ENCODE data around the gene AGBL1.

The AGBL1 gene

GRCh38 chr15:86706813-86707212, 627.1 kb downstream of the AGBL1 start:
- DNase-seq (ENCODE audit: low read depth in 2 of 2) = no peak

DNA sequence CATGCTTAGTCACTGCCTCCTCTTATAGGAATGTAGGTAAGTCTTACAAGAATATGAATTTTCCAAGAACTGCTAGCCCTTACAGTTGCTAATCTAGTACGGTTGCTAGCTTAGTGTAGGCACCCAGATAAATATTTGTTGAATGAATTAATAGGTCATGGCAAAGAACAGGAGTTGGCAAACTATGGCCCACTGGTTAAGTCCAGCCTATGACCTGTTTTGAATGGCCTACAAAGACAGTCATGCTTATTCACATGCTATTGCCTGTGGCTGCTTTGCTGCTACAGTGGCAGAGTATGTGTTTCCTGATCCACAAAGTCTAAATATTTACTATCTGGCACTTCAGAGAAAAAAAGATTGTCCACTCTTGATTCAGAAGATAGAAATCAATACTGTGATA, 631.8 kb downstream of the AGBL1 start:
- no peak for DNase-seq (ENCODE audit: low read depth in 2 of 2)

GRCh38 chr15:86714241-86714640, 634.6 kb downstream of the AGBL1 start:
- no peak for DNase-seq (ENCODE audit: low read depth in 2 of 2)

DNA sequence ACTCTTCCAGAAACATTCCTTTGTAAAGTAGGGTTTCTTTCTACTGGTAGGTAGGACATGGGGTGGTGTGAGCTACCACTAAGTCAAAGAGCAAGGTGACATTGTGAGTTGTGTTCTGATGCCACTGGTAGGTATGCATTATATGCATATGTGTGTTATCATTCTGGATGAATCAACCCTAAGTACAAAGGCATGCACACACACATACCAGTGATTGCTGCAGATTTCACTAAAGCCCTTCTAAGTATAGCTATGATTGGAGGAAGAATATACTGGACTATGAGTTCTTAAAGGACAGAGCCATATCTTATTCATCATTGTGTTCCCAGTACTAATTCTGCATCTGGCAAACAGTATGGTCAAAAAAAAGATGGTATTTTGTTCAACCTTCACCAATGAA, 646.0 kb downstream of the AGBL1 start:
- no peak for DNase-seq (ENCODE audit: low read depth in 2 of 2)

- no peak for DNase-seq (ENCODE audit: low read depth in 2 of 2)
Observed at GRCh38 chr15:86735247-86736040, 655.8 kb downstream of the AGBL1 start.

DNA sequence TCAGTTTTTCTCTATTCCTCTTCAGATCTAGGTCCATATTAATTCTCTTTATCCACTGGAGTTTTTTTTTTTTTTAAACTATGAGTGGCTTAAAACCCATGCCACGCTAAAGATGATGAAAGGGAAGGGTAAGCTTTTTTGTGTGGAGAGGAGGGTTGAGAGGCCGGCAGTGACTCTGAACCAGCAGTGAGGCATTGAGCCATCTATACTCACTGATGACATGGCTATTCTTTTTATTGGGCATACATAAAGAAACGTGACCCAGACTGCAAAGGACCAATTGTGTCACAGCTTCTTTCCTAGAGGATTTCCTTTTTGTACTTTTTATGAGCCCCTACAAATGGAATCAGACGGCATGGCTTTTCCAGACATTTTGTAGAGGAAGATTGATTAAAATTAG, 662.2 kb downstream of the AGBL1 start:
- DNase-seq (ENCODE audit: low read depth in 2 of 2) = no peak

DNA sequence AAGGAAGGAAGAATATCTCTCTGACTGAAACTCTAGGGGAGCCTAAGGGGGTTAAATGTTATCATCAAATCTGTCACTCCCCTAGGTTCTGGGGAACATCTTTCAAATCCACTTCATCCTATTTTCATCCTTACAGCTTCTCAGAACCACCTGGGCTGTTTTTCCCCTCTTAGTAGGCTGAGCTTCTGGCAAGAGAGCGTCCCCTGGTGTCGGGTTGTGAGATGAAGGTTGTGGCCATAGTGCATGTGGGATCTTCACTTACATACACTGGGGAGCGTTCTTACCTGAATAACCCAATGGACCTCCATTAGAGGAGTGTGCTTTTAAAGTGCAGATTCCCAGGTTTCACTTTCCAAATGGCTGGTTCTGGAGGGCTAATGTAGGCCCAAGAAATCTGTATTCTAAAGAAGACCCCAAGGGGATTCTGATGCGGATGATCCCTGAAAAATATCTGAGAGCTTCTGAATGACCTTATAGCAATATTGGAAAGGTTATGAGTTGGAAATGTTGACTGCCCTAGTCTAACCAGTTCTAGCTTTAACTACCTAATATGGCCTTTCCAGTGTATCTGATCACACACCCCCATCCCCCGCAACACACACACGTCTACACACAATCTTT, 663.7 kb downstream of the AGBL1 start:
- peak in 1 of 2 donors; percentile 30 for DNase-seq (ENCODE audit: low read depth in 2 of 2)

GRCh38 chr15:86744198-86744780, 664.6 kb downstream of the AGBL1 start:
- no peak for DNase-seq (ENCODE audit: low read depth in 2 of 2)

DNA sequence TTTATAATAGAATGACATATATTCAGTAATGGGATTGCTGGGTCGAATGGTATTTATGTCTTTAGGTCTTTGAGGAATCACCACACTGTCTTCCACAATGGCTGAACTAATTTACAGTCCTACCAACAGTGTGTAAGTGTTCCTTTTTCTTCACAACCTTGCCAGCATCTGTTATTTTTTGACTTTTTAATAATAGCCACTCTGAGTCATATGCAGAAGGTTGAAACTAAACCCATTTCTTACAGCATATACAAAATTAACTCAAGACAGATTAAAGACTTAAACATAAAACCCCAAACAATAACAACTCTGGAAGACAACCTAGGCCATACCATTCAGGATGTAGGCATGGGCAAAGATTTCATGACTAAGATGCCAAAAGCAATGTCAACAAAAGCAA, 671.4 kb downstream of the AGBL1 start:
- DNase-seq (ENCODE audit: low read depth in 2 of 2) = no peak

DNA sequence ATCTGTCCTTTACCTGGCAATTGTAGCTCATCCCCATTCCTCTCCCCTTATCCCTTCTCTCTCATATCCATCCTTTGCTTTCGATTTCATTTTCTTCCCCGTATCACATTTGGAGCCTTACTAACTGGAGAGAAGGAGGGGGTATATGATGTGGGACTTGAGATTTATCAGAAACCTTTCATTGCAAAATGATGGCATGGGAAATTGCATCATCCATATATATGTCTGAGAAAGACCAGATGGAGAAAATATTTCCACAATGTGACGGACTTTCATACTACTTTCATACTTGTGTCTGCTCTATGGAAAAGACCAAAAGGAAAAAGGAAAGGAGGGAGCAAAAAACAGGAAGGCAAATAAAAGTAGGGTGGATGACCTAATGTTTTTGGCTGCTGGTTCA, 675.2 kb downstream of the AGBL1 start:
- no peak for DNase-seq (ENCODE audit: low read depth in 2 of 2)

- no peak for DNase-seq (ENCODE audit: low read depth in 2 of 2)
Observed at GRCh38 chr15:86756688-86757087, 677.0 kb downstream of the AGBL1 start.

DNA sequence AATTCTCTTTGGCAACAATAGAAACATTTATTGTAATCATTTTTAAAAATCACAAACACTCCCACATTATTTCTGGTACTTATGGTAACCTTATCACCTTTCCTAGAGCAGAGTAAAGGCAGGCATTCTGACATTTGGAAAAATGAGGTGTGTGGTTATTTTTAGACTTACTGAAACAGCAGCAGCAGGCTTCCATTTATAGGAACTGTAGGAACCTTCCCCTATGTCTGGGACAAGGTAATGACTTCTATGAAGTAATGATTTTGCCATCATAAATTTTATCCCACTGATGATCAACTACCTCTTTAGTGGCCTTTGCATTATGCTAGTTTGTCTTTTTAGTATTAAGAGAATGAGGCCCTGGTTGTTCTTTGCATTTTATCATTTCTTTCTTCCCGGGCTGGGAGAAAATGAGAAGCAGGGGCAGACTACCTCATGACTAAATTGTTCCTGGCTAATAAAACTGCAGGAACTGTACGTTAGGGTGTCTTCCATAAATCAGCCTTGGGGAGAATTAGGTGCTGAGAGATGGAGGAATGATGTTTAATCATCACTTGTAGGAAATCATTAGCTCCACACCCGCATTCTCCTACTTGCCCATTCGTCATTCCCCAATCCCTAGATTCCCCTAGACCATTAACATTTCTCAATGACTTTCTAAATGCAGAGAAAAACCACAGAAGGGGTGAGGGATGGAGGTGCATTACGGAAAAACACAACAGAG, 680.3 kb downstream of the AGBL1 start:
- no peak for DNase-seq (ENCODE audit: low read depth in 2 of 2)

- DNase-seq (ENCODE audit: low read depth in 2 of 2) = no peak
Observed at GRCh38 chr15:86762874-86763273, 683.2 kb downstream of the AGBL1 start.

DNA sequence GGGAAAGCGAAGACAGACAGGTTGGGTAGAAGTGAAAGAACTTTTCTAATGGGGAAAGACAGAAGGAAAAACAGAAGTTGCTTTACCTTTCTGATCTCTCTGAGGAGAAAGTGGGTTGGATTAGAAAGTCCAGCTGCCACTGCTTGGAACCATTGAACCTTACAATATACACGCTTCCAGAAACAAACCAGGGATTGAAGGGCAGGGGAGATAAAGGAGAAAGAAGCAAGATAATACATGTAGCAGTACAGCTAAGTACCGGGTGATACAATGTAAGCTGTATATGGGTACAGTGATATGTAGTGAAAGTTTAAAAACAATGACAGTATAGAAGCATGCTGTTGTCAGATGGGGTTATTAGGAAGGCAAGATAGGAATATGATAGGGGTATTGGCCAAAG, 684.4 kb downstream of the AGBL1 start:
- no peak for DNase-seq (ENCODE audit: low read depth in 2 of 2)

DNA sequence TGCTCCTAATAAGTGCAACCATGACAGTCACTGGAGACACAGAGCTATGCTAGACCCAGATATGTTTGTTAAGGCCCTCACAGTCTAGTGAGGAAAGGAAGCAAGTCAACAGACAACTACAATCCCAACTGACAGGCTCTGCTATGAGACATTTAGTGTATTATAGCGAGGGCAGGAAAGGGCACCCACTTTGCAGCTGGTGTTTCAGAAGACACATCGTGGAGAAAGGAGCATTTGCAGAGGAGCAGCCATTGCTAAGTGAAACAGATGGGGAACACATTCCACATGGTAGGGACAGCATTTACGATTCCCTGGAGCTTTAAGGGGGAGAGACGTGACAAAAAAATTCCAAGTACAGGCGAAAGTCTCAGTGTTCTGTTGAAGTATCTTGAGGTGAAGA, 685.6 kb downstream of the AGBL1 start:
- DNase-seq (ENCODE audit: low read depth in 2 of 2) = no peak

DNA sequence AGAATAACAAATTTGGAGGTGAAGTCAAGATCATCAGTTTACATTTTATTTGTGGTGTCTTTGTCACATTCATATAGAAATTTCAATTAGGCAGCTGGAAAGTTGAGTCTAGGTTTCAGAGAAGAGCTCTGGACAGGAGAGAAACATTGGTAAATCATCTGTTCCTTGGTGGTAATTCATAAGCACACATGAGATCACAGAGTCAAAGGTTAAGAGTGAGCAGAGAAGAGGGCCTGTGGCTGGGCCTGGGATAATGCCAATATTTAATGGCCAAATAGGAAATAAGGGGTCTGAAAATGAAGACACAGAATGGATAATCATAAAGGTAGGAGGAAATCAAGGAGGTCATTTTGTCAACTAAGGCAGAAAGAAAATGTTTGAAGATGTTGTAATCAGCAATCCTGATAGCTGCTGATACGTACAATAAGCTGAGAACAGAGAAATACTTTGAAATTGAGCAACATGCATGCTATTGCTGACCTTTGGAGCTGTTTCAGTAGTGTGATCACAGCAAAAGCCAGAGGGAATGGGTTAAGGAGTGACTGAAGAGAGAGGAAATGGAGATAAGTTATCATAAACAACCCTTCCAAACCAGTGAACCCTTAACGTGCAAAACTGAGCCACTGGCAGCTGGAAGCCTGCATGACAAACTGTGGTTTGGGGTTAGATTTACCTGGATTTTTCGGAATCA, 692.8 kb downstream of the AGBL1 start:
- DNase-seq (ENCODE audit: low read depth in 2 of 2) = no peak

GRCh38 chr15:86773736-86774135, 694.1 kb downstream of the AGBL1 start:
- no peak for DNase-seq (ENCODE audit: low read depth in 2 of 2)

- DNase-seq (ENCODE audit: low read depth in 2 of 2) = no peak
Observed at GRCh38 chr15:86776145-86776544, 696.5 kb downstream of the AGBL1 start.

DNA sequence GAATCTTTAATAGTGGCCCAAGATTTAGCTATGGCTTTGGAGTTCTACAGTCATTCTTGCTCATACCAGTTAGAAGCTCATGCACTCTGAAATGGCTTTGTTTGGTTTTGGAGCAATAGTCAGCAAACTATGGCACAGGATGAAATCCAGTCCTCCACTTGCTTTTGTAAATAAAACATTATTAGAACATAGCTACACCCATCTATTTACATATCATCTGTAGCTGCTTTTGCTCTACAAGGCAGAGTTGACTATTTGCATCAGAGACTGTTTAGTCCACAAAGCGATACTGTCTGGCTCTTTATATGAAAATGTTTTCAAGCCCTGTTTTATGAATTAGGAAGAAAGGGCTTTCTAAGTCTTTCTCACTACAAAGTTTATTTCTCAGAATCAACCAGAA, 716.9 kb downstream of the AGBL1 start:
- no peak for DNase-seq (ENCODE audit: low read depth in 2 of 2)

DNA sequence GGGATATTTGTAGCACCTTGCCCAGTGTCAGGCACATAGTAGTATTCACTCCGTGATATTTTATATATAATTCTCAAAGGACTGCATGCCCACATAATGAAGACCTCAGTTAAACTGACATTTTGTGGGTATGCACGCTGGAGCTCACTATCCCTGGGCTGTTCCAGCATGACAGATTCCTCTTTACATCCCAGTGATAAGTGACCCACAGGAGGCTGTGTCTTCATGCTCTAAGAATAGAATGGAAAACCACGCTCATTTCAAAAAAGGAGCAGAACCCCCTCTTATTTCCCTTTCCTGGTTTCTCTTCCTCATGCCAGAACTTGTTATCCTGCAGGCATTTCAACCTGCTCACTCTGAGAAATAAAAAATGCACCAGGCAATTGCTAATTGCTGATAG, 717.5 kb downstream of the AGBL1 start:
- no peak for DNase-seq (ENCODE audit: low read depth in 2 of 2)

DNA sequence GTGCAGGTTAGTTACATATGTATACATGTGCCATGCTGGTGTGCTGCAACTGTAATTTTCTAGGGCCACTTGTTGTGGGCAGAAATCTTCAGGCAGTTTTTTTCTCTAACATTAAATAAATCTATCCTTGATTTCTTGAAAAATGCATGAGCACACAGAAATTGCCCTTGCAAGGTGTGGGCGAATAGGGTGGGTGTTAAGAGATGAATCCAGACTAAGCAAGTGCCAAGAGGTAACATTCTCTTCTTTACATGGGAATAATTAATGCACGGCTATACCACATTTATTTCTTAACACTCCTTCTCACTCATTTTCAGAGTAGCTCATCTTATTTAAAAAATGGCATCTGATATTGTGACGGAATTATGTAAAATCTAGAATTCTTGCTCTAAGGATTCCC, 719.6 kb downstream of the AGBL1 start:
- no peak for DNase-seq (ENCODE audit: low read depth in 2 of 2)

DNA sequence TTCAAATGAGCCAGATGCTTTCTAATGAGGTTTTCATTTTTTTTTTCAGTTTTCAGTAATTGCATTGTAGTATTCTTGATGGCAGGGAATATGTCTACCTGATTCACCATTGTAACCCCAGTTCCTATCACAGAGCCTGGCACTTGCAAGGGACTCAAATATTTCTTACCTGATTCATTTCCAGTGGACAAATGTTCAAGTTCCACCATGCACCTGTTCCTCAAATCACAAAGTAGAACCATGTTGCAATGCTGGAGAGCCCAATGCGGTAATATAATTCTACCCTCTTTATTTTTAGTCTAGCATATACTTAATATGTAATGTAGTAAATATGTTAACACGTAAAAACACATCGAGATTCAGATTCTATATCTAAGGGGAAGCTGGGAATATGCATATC, 722.6 kb downstream of the AGBL1 start:
- no peak for DNase-seq (ENCODE audit: low read depth in 2 of 2)

Measured in stimulated activated CD8-positive, alpha-beta memory T cell treated with anti-CD3 and anti-CD28 coated beads, Interleukin-15, amount 100 ng/mL, for 4 hours (primary cell).